ENCODE measurements around the gene DES. TPM values are rescaled to one million over a fixed set of nuclear protein-coding genes. Genes with fewer than 3 reads are reported as not detected.
A peak's percentile ranks its signal among the peaks of the same experiment; 100 is the strongest.

DES gene
- total RNA-seq = not detected

- Mint-ChIP-seq H3K36me3 (ENCODE audit: low read depth) (no peaks in the 10 kb centered on the region), H3K4me3 (no peak within 1 kb of the TSS), H3K4me1 (no peaks in the 10 kb centered on the region), H3K27me3 (peaks cover 13% of the 10 kb centered on the region), H3K27ac (no peak within 1 kb of the TSS), H3K9me3 (no peaks in the 10 kb centered on the region)
- ATAC-seq (replicated peaks) = no peak
These were observed at the start of gene DES for GRCh38 chr2:219418155-219419011. Gene DES, plus strand, starts transcription at chr2:219418377. Its CDS starts 86 bp downstream, at chr2:219418463.

GRCh38 chr2:219368690-219369191, 49.4 kb upstream of the DES start:
- Mint-ChIP-seq H3K27me3 (no peaks in the 10 kb centered on the region), H3K36me3 (ENCODE audit: low read depth) (peaks cover 7% of the 10 kb centered on the region), H3K4me3 (no peak overlapping the region), H3K9me3 (no peaks in the 10 kb centered on the region), H3K4me1 (no peaks in the 10 kb centered on the region), H3K27ac (no peak overlapping the region)
- no peak for ATAC-seq (replicated peaks)

DNA sequence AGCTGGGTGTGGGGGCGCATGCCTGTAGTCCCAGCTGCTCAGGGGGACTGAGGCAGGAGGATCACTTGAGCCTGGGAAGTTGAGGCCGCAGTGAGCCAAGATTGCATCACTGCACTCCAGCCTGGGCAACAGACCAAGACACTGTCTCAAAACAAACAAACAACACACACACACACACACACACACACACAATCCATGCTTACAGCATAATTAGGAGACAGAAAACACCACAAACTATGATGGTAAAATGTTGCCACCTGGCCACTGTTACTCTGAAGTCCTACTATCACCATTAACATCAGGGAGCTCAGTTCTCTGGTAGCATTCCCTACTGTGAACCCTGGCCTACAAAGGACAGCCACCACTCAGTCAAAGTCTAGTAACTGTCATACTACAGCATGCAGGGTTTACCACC, 48.7 kb upstream of the DES start:
- ATAC-seq (replicated peaks) = no peak
- no peaks in the 10 kb centered on the region for H3K27me3 Mint-ChIP-seq
- no peak overlapping the region for H3K4me3 Mint-ChIP-seq
- no peak overlapping the region for H3K27ac Mint-ChIP-seq
- peaks cover 15% of the 10 kb centered on the region for H3K36me3 Mint-ChIP-seq (ENCODE audit: low read depth)
- no peaks in the 10 kb centered on the region for H3K9me3 Mint-ChIP-seq
- no peaks in the 10 kb centered on the region for H3K4me1 Mint-ChIP-seq

DNA sequence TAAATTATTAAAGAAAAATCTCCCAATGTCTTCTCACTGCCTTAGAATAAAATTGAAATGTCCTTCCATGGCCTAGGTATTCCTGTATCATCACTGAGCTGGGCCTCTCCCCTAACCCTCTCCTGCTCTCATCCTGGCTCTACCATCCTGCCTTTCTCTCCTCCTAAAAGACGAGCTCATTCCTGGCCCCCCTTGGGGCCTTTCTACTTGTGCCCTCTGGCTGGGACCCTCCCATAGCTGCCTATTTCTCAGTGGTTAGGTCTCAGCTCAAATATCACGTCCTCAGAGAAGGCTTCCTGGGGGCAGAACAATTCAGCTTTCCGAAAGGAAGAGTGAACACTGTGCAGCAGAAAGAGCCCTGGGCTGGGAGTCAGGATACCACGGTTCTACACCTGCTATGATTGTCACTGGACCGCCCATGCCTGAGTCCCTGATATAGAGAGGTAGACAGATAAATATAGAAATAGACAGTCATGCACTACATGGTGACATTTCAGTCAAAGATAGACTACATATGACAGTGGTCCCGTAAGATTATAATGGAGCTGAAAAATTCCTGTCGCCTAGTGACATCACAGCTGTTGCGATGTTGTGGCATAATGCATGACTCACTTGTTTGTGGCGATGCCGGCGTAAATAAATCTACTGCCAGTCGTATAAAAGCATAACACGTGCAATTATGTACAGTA, 39.9 kb upstream of the DES start:
- H3K4me1 Mint-ChIP-seq = no peaks in the 10 kb centered on the region
- no peaks in the 10 kb centered on the region for H3K9me3 Mint-ChIP-seq
- no peak for ATAC-seq (replicated peaks)
- H3K27me3 Mint-ChIP-seq = no peaks in the 10 kb centered on the region
- peaks cover 86% of the 10 kb centered on the region for H3K36me3 Mint-ChIP-seq (ENCODE audit: low read depth)
- no peak overlapping the region for H3K27ac Mint-ChIP-seq
- H3K4me3 Mint-ChIP-seq = no peak overlapping the region

DNA sequence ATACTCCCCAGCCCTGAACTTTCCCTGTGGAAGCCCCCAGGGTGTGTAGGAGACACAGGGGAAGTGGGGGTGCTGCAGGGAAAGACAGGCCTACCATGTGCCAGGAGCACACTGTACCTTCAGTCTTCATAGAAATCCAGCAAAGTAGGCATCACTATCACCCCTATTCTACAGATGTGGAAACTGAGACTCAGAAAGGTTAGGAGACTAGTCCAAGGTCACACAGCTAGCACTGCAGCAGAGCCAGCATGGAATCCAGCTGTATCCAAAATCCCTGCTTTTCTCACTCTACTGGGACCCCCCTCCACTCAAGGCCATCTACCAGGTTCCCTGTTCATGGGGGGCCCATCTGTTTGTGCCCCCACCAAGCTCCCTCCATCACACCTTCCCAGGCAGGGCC, 37.3 kb upstream of the DES start:
- H3K27ac Mint-ChIP-seq = peak overlapping the region; percentile 29
- no peak overlapping the region for H3K4me3 Mint-ChIP-seq
- H3K4me1 Mint-ChIP-seq = no peaks in the 10 kb centered on the region
- no peaks in the 10 kb centered on the region for H3K9me3 Mint-ChIP-seq
- peaks cover 90% of the 10 kb centered on the region for H3K36me3 Mint-ChIP-seq (ENCODE audit: low read depth)
- H3K27me3 Mint-ChIP-seq = no peaks in the 10 kb centered on the region
- no peak for ATAC-seq (replicated peaks)

DNA sequence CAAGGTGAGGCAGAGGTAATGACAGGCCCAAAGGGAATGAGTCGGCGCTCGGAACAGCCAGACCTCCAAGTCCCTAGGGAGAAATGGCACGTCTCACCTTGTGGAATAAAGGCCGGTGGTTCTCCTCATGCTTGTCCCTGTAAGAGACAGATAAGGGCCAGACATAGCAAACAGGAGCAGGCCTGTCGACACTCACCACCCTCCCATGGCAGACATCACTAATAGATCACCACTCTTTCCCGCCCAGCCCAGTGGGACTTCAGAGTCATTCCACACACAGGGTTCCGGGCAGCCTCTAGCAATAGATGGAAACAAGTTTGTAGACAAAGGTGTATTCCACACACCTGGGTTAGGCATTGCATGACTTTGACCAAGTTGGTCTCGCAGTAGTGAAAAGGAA, 36.7 kb upstream of the DES start:
- peak overlapping the region; percentile 29 for H3K27ac Mint-ChIP-seq

GRCh38 chr2:219384083-219384713, 34.0 kb upstream of the DES start:
- no peak overlapping the region for H3K27ac Mint-ChIP-seq
- no peaks in the 10 kb centered on the region for H3K4me1 Mint-ChIP-seq
- peaks cover 75% of the 10 kb centered on the region for H3K36me3 Mint-ChIP-seq (ENCODE audit: low read depth)
- no peaks in the 10 kb centered on the region for H3K9me3 Mint-ChIP-seq
- no peak for ATAC-seq (replicated peaks)
- H3K27me3 Mint-ChIP-seq = no peaks in the 10 kb centered on the region
- no peak overlapping the region for H3K4me3 Mint-ChIP-seq

More for the DNA sequence above, 36.7 kb upstream of the DES start:
- no peak overlapping the region for H3K4me3 Mint-ChIP-seq
- H3K4me1 Mint-ChIP-seq = no peaks in the 10 kb centered on the region
- H3K9me3 Mint-ChIP-seq = no peaks in the 10 kb centered on the region
- ATAC-seq (replicated peaks) = no peak
- peaks cover 90% of the 10 kb centered on the region for H3K36me3 Mint-ChIP-seq (ENCODE audit: low read depth)
- no peaks in the 10 kb centered on the region for H3K27me3 Mint-ChIP-seq

GRCh38 chr2:219384859-219385258, 33.3 kb upstream of the DES start:
- H3K4me3 Mint-ChIP-seq = no peak overlapping the region
- no peak for ATAC-seq (replicated peaks)
- peaks cover 75% of the 10 kb centered on the region for H3K36me3 Mint-ChIP-seq (ENCODE audit: low read depth)
- H3K27me3 Mint-ChIP-seq = no peaks in the 10 kb centered on the region
- no peaks in the 10 kb centered on the region for H3K4me1 Mint-ChIP-seq
- no peak overlapping the region for H3K27ac Mint-ChIP-seq
- H3K9me3 Mint-ChIP-seq = no peaks in the 10 kb centered on the region

DNA sequence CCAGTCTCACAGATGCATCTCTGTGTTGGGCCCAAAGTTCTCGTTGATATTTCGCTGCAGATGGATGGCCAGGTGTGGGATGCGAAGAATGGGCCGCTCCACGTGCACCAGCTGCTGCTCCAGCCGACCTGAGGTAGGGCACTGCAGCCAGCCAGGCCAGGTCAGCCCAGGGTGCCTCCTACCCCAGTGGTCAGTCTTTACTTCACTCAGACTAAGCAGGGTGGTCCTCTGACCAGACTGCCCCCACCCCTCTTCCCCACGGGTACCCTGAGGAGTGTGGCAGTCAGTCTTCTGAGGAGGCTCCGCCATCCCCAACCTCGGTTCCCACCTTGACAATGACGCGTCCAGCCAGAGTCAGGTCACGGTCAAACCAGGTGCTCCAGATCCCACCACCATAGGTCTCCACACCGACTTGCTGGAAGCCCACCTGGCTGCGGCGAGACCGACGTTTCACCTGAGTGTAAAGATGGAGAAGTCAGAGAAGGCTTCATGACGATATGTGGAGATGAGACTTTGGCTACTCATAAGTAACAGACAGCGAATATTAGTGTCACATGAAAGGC, 32.1 kb upstream of the DES start:
- peaks cover 65% of the 10 kb centered on the region for H3K36me3 Mint-ChIP-seq (ENCODE audit: low read depth)
- H3K4me1 Mint-ChIP-seq = no peaks in the 10 kb centered on the region
- ATAC-seq (replicated peaks) = no peak
- H3K9me3 Mint-ChIP-seq = no peaks in the 10 kb centered on the region
- no peak overlapping the region for H3K27ac Mint-ChIP-seq
- peak overlapping the region; percentile 95 for H3K4me3 Mint-ChIP-seq
- no peaks in the 10 kb centered on the region for H3K27me3 Mint-ChIP-seq

GRCh38 chr2:219386532-219387280, 31.5 kb upstream of the DES start:
- Mint-ChIP-seq H3K9me3 (no peaks in the 10 kb centered on the region), H3K27me3 (no peaks in the 10 kb centered on the region), H3K4me1 (no peaks in the 10 kb centered on the region), H3K4me3 (peak overlapping the region; percentile 95), H3K27ac (peak overlapping the region; percentile 97), H3K36me3 (ENCODE audit: low read depth) (peaks cover 58% of the 10 kb centered on the region)
- ATAC-seq (replicated peaks) = no peak

GRCh38 chr2:219387306-219388120, 30.7 kb upstream of the DES start, which contains the start of gene DNPEP:
Gene DNPEP, minus strand, starts transcription at chr2:219387912. Its CDS starts 118 bp downstream, at chr2:219387794.
- H3K9me3 Mint-ChIP-seq = no peaks in the 10 kb centered on the region
- ATAC-seq (replicated peaks) = peak; percentile 57
- H3K27me3 Mint-ChIP-seq = no peaks in the 10 kb centered on the region
- H3K36me3 Mint-ChIP-seq (ENCODE audit: low read depth) = peaks cover 50% of the 10 kb centered on the region
- H3K4me1 Mint-ChIP-seq = no peaks in the 10 kb centered on the region
- H3K4me3 Mint-ChIP-seq = peak within 1 kb of the TSS; percentile 95
- peak within 1 kb of the TSS; percentile 97 for H3K27ac Mint-ChIP-seq

- Mint-ChIP-seq H3K4me1 (no peaks in the 10 kb centered on the region), H3K4me3 (peak overlapping the region; percentile 95), H3K36me3 (ENCODE audit: low read depth) (peaks cover 42% of the 10 kb centered on the region), H3K27ac (peak overlapping the region; percentile 81), H3K27me3 (no peaks in the 10 kb centered on the region), H3K9me3 (no peaks in the 10 kb centered on the region)
- peak; percentile 83 for ATAC-seq (replicated peaks)
These were observed 29.9 kb upstream of the DES start for GRCh38 chr2:219388121-219388906.

GRCh38 chr2:219388907-219389156, 29.3 kb upstream of the DES start:
- no peaks in the 10 kb centered on the region for H3K4me1 Mint-ChIP-seq
- no peaks in the 10 kb centered on the region for H3K27me3 Mint-ChIP-seq
- peak overlapping the region; percentile 81 for H3K27ac Mint-ChIP-seq
- peak overlapping the region; percentile 95 for H3K4me3 Mint-ChIP-seq
- H3K36me3 Mint-ChIP-seq (ENCODE audit: low read depth) = peaks cover 37% of the 10 kb centered on the region
- no peaks in the 10 kb centered on the region for H3K9me3 Mint-ChIP-seq
- ATAC-seq (replicated peaks) = no peak

All from activated T-helper 17 cell treated with anti-CD3 and anti-CD28 coated beads, Interleukin-2, amount 50 U/mL, for 72 hours (primary cell).